Activated CD8-positive, alpha-beta T cell treated with anti-CD3 and anti-CD28 coated beads for 36 hours (primary cell): ENCODE measurements around the gene CCHCR1. TPM values are rescaled to one million over a fixed set of nuclear protein-coding genes. Genes with fewer than 3 reads are reported as not detected.

Experiments used
- ATAC-seq: fragments of 200-7000 bp; cut with Tn5 transposase; one replicate; pipeline ENCODE4 v1.10.0; 2021; ENCODE audit warnings: mild to moderate bottlenecking, moderate library complexity
- CTCF ChIA-PET: fragments of 350-600 bp; sonication (Branson Sonifier 250); formaldehyde crosslinking; loops from one replicate; lab custom pipeline; 2021; ENCODE audit warnings: antibody characterized with exemption; lab: Charles Lee
- POLR2A ChIA-PET: fragments of 350-600 bp; sonication (Branson Sonifier 250); formaldehyde crosslinking; loops from one replicate; lab custom pipeline; 2021; ENCODE audit warnings: antibody characterized with exemption; lab: Charles Lee
- DNase-seq: peaks from one replicate; pipeline ENCODE4 v3.0.0-alpha.2; 2020
- H3K27ac Mint-ChIP-seq: one replicate; pipeline ENCODE4 v1.8.0; 2021; ENCODE audit warnings: mild to moderate bottlenecking, mixed read lengths
- H3K27me3 Mint-ChIP-seq: one replicate; pipeline ENCODE4 v1.8.0; 2021; ENCODE audit warnings: mixed read lengths
- H3K36me3 Mint-ChIP-seq: one replicate; pipeline ENCODE4 v1.8.0; 2021; ENCODE audit warnings: low read depth, mixed read lengths
- H3K4me1 Mint-ChIP-seq: one replicate; pipeline ENCODE4 v1.8.0; 2021; ENCODE audit warnings: low read depth, mixed read lengths
- H3K4me3 Mint-ChIP-seq: one replicate; pipeline ENCODE4 v1.8.0; 2021; ENCODE audit warnings: mild to moderate bottlenecking, moderate library complexity, mixed read lengths
- H3K9me3 Mint-ChIP-seq: one replicate; pipeline ENCODE4 v1.8.0; 2021; ENCODE audit warnings: mixed read lengths
- CTCF ChIP-seq: fragments of 200-600 bp; IDR thresholded peaks from one replicate; pipeline ENCODE4 v1.8.0; 2022; ENCODE audit warnings: antibody characterized with exemption, mild to moderate bottlenecking
- intact Hi-C: fragments of 100-400 bp; cut with micrococcal nuclease; formaldehyde crosslinking; loops from one replicate; pipeline ENCODE4 v1.10.0; 2022
- total RNA-seq, 2 experiments: library from RNA; stranded (reverse); gene quantifications; one replicate each; pipeline ENCODE4 v1.2.3, GENCODE V29; 2021

CCHCR1 gene
- total RNA-seq, 2 experiments from 2014 or later = 39.2 to 39.8 TPM

DNA sequence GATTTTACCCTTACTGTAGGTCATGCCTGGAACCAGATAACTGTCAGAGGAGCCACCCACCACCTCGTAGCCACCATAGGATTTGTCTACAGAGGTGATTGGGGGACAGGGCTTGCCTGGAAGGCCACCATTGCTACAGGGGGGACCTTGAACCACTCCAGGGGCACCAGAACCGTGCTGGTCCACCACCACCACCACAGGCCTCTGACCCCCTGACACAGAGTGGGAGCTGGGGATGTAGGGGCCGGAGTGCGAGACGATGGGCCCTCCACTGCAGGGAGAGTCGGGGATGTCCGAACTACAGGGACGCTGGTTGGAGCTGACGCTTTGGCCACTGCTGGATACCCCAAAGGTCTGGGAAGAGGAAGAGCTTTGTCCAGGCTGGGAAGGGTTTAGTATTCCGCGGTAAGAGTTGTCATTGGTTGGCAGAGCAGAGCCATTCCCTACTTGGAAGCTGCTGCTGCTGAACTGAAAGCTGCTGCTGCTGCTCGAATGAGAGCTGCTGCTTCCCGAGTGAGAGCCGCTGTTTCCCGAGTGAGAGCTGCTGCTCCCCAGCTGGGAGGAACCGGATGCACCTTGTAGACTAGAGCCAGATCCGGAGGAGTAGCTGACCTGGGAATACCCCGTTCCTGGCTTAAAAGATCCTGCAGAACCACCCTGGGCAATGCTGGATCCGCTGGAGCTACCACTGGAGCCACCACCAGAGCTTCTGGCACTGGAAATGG is 40.8 kb downstream of the CCHCR1 start:
- no peak for DNase-seq
- ATAC-seq = no peak
- intact Hi-C loops = no loop called here
- CTCF ChIA-PET = interaction anchor here (1.0 to 1.6 kb wide), 4 partner anchors 11 to 202 kb away, joined by 3 to 5 read pairs (median 4); partner anchors contain the start of gene PSORS1C2
- no peaks in the 10 kb centered on the region for H3K4me1 Mint-ChIP-seq
- no peaks in the 10 kb centered on the region for H3K9me3 Mint-ChIP-seq
- no peak for TF ChIP-seq CTCF
- no peak overlapping the region for H3K4me3 Mint-ChIP-seq
- H3K27ac Mint-ChIP-seq = no peak overlapping the region
- POLR2A ChIA-PET = no interaction called here
- no peaks in the 10 kb centered on the region for H3K27me3 Mint-ChIP-seq
- H3K36me3 Mint-ChIP-seq = no peaks in the 10 kb centered on the region

- ATAC-seq (no peak), DNase-seq (no peak)
- POLR2A ChIA-PET = no interaction called here
- H3K27ac Mint-ChIP-seq = no peak overlapping the region
- no peak for TF ChIP-seq CTCF
- H3K9me3 Mint-ChIP-seq = no peaks in the 10 kb centered on the region
- H3K36me3 Mint-ChIP-seq = no peaks in the 10 kb centered on the region
- intact Hi-C loops = no loop called here
- H3K4me3 Mint-ChIP-seq = no peak overlapping the region
- CTCF ChIA-PET = interaction anchor here (1.0 to 1.6 kb wide), 5 partner anchors 13 to 201 kb away, joined by 3 to 5 read pairs (median 4); partner anchors contain the start of gene PSORS1C2
- H3K4me1 Mint-ChIP-seq = no peaks in the 10 kb centered on the region
- no peaks in the 10 kb centered on the region for H3K27me3 Mint-ChIP-seq
Measured at GRCh38 chr6:31115941-31116560, 41.6 kb downstream of the CCHCR1 start.

GRCh38 chr6:31114970-31115849 is 42.4 kb downstream of the CCHCR1 start:
- Mint-ChIP-seq H3K27ac (no peak overlapping the region), H3K27me3 (no peaks in the 10 kb centered on the region), H3K36me3 (no peaks in the 10 kb centered on the region), H3K9me3 (no peaks in the 10 kb centered on the region), H3K4me1 (no peaks in the 10 kb centered on the region), H3K4me3 (no peak overlapping the region)
- intact Hi-C loops = no loop called here
- no peak for ATAC-seq
- POLR2A ChIA-PET = no interaction called here
- CTCF ChIA-PET = interaction anchor here (1.0 to 1.6 kb wide), 3 partner anchors 14 to 200 kb away, joined by 3 to 5 read pairs (median 4); no protein-coding TSS in a partner anchor
- no peak for DNase-seq
- TF ChIP-seq CTCF = no peak

DNA sequence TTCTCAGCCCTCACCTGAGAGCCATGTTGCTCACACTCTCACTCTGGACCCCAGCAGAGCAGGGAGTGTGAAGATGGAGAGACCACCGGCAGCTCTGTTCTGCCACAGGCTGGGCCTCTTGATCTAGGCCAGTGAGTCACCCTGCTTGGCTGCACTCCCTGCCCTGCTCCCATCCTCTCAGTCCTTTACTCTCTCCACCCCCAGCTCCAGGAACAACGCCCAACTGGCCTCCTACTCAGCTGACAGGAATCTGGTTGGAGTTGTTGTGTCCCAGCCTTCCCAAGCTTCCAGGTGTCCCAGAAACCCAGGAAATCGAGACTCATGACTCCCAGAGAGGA is 43.1 kb downstream of the CCHCR1 start, which contains the start of gene PSORS1C1:
TSS of gene PSORS1C1 (plus strand) at position 260 of the 338 bp plus-strand sequence. CDS start 14,833 bp downstream, outside the sequence.
- DNase-seq = no peak
- POLR2A ChIA-PET = no interaction called here
- no peaks in the 10 kb centered on the region for H3K4me1 Mint-ChIP-seq
- no peaks in the 10 kb centered on the region for H3K36me3 Mint-ChIP-seq
- no peaks in the 10 kb centered on the region for H3K9me3 Mint-ChIP-seq
- no peak for TF ChIP-seq CTCF
- H3K27me3 Mint-ChIP-seq = no peaks in the 10 kb centered on the region
- intact Hi-C loops = no loop called here
- ATAC-seq = no peak
- CTCF ChIA-PET = no interaction called here
- H3K27ac Mint-ChIP-seq = no peak within 1 kb of the TSS
- H3K4me3 Mint-ChIP-seq = no peak within 1 kb of the TSS
